ENCODE data around the gene RBM15. TPM values are rescaled to one million over a fixed set of nuclear protein-coding genes. Genes with fewer than 3 reads are reported as not detected.

Gene RBM15
- 36.6 TPM for total RNA-seq

GRCh38 chr1:110338886-110339406 is at the start of gene RBM15:
Gene RBM15, plus strand, starts transcription at chr1:110339377. Its CDS starts 29 bp downstream, at chr1:110339406.
- Histone ChIP-seq H3K4me1 (peaks cover 53% of the 10 kb centered on the region), H3K9me3 (no peaks in the 10 kb centered on the region), H3K36me3 (peaks cover 0 to 17% of the 10 kb centered on the region in 2 donors), H3K4me3 (peak within 1 kb of the TSS; percentile 67 to 84), H3K27ac (peak within 1 kb of the TSS; percentile 98), H3K27me3 (no peaks in the 10 kb centered on the region)
- intact Hi-C loops (cut with DNase I) = no loop called here
- TF ChIP-seq POLR2AphosphoS5 (IDR thresholded peaks at IDR 0.05; ENCODE audit: insufficient read depth in 1 of 2, low read depth in 1 of 2) (peak in 1 of 2 donors; percentile 93), POLR2A (IDR thresholded peaks at IDR 0.05) (no peak), CTCF (IDR thresholded peaks at IDR 0.05) (no peak)
- peak; percentile 100 for DNase-seq (ENCODE audit: extremely low spot score in 2 of 2)

GRCh38 chr1:110291241-110292030 is 47.7 kb upstream of the RBM15 start:
- H3K27me3 ChIP-seq = no peaks in the 10 kb centered on the region
- H3K27ac ChIP-seq = no peak overlapping the region
- H3K9me3 ChIP-seq = no peaks in the 10 kb centered on the region
- H3K4me1 ChIP-seq = no peaks in the 10 kb centered on the region
- H3K36me3 ChIP-seq = no peaks in the 10 kb centered on the region
- no peak overlapping the region for H3K4me3 ChIP-seq
- DNase-seq (ENCODE audit: extremely low spot score in 2 of 2) = no peak
- intact Hi-C loops (cut with DNase I) = no loop called here
- no peak for TF ChIP-seq POLR2AphosphoS5 (IDR thresholded peaks at IDR 0.05; ENCODE audit: insufficient read depth in 1 of 2, low read depth in 1 of 2)
- TF ChIP-seq CTCF (IDR thresholded peaks at IDR 0.05) = no peak
- no peak for TF ChIP-seq POLR2A (IDR thresholded peaks at IDR 0.05)

GRCh38 chr1:110292031-110292741 is 47.0 kb upstream of the RBM15 start:
- no peak for DNase-seq (ENCODE audit: extremely low spot score in 2 of 2)
- H3K4me3 ChIP-seq = no peak overlapping the region
- intact Hi-C loops (cut with DNase I) = no loop called here
- TF ChIP-seq POLR2A (IDR thresholded peaks at IDR 0.05) (no peak), POLR2AphosphoS5 (IDR thresholded peaks at IDR 0.05; ENCODE audit: insufficient read depth in 1 of 2, low read depth in 1 of 2) (no peak), CTCF (IDR thresholded peaks at IDR 0.05) (no peak)
- no peaks in the 10 kb centered on the region for H3K9me3 ChIP-seq
- H3K27me3 ChIP-seq = no peaks in the 10 kb centered on the region
- H3K36me3 ChIP-seq = no peaks in the 10 kb centered on the region
- H3K27ac ChIP-seq = no peak overlapping the region
- H3K4me1 ChIP-seq = no peaks in the 10 kb centered on the region

- intact Hi-C loops (cut with DNase I) = no loop called here
- no peaks in the 10 kb centered on the region for H3K36me3 ChIP-seq
- TF ChIP-seq CTCF (IDR thresholded peaks at IDR 0.05) = no peak
- no peak for TF ChIP-seq POLR2A (IDR thresholded peaks at IDR 0.05)
- no peak for TF ChIP-seq POLR2AphosphoS5 (IDR thresholded peaks at IDR 0.05; ENCODE audit: insufficient read depth in 1 of 2, low read depth in 1 of 2)
- DNase-seq (ENCODE audit: extremely low spot score in 2 of 2) = no peak
- H3K27ac ChIP-seq = no peak overlapping the region
- H3K27me3 ChIP-seq = no peaks in the 10 kb centered on the region
- no peaks in the 10 kb centered on the region for H3K9me3 ChIP-seq
- H3K4me3 ChIP-seq = no peak overlapping the region
- H3K4me1 ChIP-seq = no peaks in the 10 kb centered on the region
Measured at GRCh38 chr1:110293601-110294104, 45.5 kb upstream of the RBM15 start.

All from vagina (tissue), 2 donors.